SU-DHL-6 (cell line): ENCODE data around the gene DMC1.

ENCODE experiments used
- H2AFZ ChIP-seq: fragments of 200-600 bp; sonication (generic); 2 replicates; pipeline ENCODE4 v1.6.1; 2014; ENCODE audit warnings: low read depth, mild to moderate bottlenecking, moderate library complexity, mixed read lengths, antibody characterized with exemption, low read length; ENCODE audit not compliant: severe bottlenecking
- H3F3A ChIP-seq: fragments of 200-600 bp; shearing (Covaris generic); 2 replicates; pipeline ENCODE4 v1.6.0; 2016; ENCODE audit warnings: antibody characterized with exemption, mild to moderate bottlenecking; ENCODE audit not compliant: insufficient read depth
- H3K27ac ChIP-seq: fragments of 200-600 bp; sonication (generic); 2 replicates; pipeline ENCODE4 v1.5.1; 2016; ENCODE audit warnings: low read depth, mild to moderate bottlenecking, low read length, moderate library complexity, mixed read lengths
- H3K27me3 ChIP-seq: fragments of 200-600 bp; sonication (generic), shearing (Covaris generic); 2 replicates; pipeline ENCODE4 v1.6.0; 2014; ENCODE audit warnings: mild to moderate bottlenecking, low read length
- H3K36me3 ChIP-seq: fragments of 200-600 bp; sonication (generic); 2 replicates; pipeline ENCODE4 v1.6.1; 2014; ENCODE audit warnings: mild to moderate bottlenecking, low read length, mixed read lengths
- H3K4me2 ChIP-seq: fragments of 300-600, 200-600 bp; shearing (Covaris generic), sonication (generic); 2 replicates; pipeline ENCODE4 v1.6.0; 2014; ENCODE audit warnings: low read length, low read depth, mild to moderate bottlenecking; ENCODE audit not compliant: poor library complexity, severe bottlenecking
- H3K4me3 ChIP-seq: fragments of 200-600 bp; sonication (generic); 2 replicates; pipeline ENCODE4 v1.5.1; 2014; ENCODE audit warnings: antibody characterized with exemption, low read length, mild to moderate bottlenecking, mixed read lengths; ENCODE audit not compliant: insufficient read depth, poor library complexity, severe bottlenecking
- H3K79me2 ChIP-seq: fragments of 200-600 bp; sonication (generic); 2 replicates; pipeline ENCODE4 v1.6.1; 2014; ENCODE audit warnings: mild to moderate bottlenecking, low read length, moderate library complexity; ENCODE audit not compliant: insufficient read depth
- H3K9ac ChIP-seq: fragments of 200-600 bp; sonication (generic); 2 replicates; pipeline ENCODE4 v1.7.0; 2014; ENCODE audit warnings: mild to moderate bottlenecking, low read length
- H3K9me2 ChIP-seq: fragments of 200-600 bp; sonication (generic); replicated peaks from 2 replicates; pipeline ENCODE4 v1.6.1; 2014; ENCODE audit warnings: low read length; ENCODE audit not compliant: insufficient read depth
- H3K9me3 ChIP-seq: fragments of 200-600 bp; sonication (generic); 2 replicates; pipeline ENCODE4 v1.6.1; 2014; ENCODE audit warnings: low read length, mixed read lengths; ENCODE audit not compliant: insufficient read depth
- H4K20me1 ChIP-seq: fragments of 200-600 bp; sonication (generic); 2 replicates; pipeline ENCODE4 v1.6.1; 2014; ENCODE audit warnings: low read depth, mild to moderate bottlenecking, antibody characterized with exemption, low read length, moderate library complexity, mixed read lengths
- EZH2phosphoT487 ChIP-seq: fragments of 200-600 bp; sonication (generic), shearing (Covaris generic); conservative IDR thresholded peaks from 2 replicates; pipeline ENCODE4 v1.6.1; 2018; ENCODE audit warnings: mild to moderate bottlenecking, antibody characterized with exemption, low read length, moderate library complexity, mixed read lengths
- TF ChIP-seq, protein P1 (sequence below): fragments of 200-600 bp; sonication (generic); IDR thresholded peaks from one replicate; pipeline ENCODE4 v1.5.1; 2017; ENCODE audit warnings: antibody characterized with exemption, mild to moderate bottlenecking, low read length, moderate library complexity; ENCODE audit not compliant: insufficient read depth, poor library complexity, severe bottlenecking

Gene DMC1

DNA sequence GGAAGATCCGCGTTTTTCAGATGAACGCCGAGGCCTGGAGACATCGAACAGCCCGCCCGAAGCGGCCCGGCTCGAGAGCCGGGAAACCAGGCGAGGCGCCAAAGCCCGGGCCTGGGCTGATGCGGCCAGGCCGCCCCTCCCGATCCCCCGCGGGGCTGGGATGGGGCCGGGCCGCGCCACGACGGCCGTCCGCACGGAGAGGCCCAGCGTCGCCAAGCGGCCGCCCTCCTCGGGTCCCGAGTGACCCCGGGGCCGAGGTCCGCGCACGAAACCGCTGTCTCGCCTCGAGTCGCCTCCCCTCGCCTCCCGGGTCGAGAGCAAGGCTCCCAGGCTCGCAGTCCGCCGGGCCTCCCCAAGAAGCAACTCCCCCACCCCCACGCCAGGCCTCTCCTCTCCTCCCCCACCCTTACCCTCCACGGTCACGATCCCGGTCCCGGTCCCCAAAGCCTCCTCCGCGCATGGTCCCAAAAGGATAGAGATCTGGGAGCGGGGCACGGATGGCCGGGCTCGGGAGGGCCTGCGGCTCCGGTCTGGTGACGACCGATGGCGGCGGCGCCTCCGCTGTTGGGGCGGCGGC lies 64.4 kb downstream of the DMC1 start:
- Histone ChIP-seq H3F3A (peaks cover 13% of the 10 kb centered on the region; the same call in 1 of the 2 replicates), H4K20me1 (peaks cover 36% of the 10 kb centered on the region), H3K4me2 (peak overlapping the region; percentile 97), H3K4me3 (peak overlapping the region; percentile 85), H2AFZ (no peak overlapping the region), H3K36me3 (peaks cover 27% of the 10 kb centered on the region), H3K27me3 (no peaks in the 10 kb centered on the region), H3K9ac (peak overlapping the region; percentile 94), H3K9me3 (no peaks in the 10 kb centered on the region), H3K79me2 (peaks cover 55% of the 10 kb centered on the region), H3K9me2 (no peaks in the 10 kb centered on the region), H3K27ac (peak overlapping the region; percentile 87)
- TF ChIP-seq, protein P1, sequence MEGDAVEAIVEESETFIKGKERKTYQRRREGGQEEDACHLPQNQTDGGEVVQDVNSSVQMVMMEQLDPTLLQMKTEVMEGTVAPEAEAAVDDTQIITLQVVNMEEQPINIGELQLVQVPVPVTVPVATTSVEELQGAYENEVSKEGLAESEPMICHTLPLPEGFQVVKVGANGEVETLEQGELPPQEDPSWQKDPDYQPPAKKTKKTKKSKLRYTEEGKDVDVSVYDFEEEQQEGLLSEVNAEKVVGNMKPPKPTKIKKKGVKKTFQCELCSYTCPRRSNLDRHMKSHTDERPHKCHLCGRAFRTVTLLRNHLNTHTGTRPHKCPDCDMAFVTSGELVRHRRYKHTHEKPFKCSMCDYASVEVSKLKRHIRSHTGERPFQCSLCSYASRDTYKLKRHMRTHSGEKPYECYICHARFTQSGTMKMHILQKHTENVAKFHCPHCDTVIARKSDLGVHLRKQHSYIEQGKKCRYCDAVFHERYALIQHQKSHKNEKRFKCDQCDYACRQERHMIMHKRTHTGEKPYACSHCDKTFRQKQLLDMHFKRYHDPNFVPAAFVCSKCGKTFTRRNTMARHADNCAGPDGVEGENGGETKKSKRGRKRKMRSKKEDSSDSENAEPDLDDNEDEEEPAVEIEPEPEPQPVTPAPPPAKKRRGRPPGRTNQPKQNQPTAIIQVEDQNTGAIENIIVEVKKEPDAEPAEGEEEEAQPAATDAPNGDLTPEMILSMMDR: no peak
- TF ChIP-seq EZH2phosphoT487: no peak

DNA sequence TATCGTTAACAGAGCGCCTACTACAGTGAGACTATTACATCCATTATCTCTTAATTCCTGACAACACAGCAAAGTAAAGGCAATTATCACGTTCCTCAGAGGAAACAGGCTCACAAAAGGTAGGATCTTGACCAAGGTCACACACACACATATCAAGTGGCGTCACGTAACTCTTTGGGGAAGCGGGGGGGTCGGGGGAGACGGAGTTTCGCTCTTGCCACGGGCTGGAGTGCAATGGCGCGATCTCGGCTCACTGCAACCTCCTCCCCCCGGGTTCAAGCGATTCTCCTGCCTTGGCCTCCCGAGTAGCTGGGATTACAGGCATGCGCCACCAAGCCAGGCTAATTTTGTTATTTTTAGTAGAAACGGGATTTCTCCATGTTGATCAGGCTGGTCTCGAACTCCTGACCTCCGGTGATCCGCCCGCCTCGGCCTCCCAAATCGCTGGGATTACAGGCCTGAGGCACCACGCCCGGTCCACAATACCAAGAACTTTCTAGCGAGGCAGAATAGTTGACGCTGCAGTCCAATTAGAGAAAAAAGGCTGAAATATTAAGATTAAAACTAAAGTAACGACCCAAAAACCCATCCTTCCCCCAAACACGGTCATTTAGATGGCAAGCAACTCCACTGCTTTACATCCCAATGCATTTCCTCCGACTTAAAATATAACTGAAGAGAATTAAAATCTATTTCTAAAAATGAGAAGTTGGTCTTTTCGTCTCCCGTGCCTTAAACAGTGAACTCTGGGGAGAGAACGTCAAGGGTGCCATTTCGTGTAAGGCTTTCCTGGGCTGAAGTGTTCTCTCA lies 65.0 kb downstream of the DMC1 start:
- peaks cover 31% of the 10 kb centered on the region for H3K36me3 ChIP-seq
- H3K9me3 ChIP-seq: no peaks in the 10 kb centered on the region
- H3K79me2 ChIP-seq: peaks cover 59% of the 10 kb centered on the region
- H3K27ac ChIP-seq: peak overlapping the region; percentile 87
- H3K9me2 ChIP-seq: no peaks in the 10 kb centered on the region
- H3F3A ChIP-seq: peaks cover 13% of the 10 kb centered on the region; the same call in 1 of the 2 replicates
- H3K9ac ChIP-seq: peak overlapping the region; percentile 94
- TF ChIP-seq, protein P1: no peak
- TF ChIP-seq EZH2phosphoT487: no peak
- H3K4me2 ChIP-seq: peak overlapping the region; percentile 97
- no peaks in the 10 kb centered on the region for H3K27me3 ChIP-seq
- no peak overlapping the region for H2AFZ ChIP-seq
- H4K20me1 ChIP-seq: peaks cover 36% of the 10 kb centered on the region
- H3K4me3 ChIP-seq: peak overlapping the region; percentile 85

DNA sequence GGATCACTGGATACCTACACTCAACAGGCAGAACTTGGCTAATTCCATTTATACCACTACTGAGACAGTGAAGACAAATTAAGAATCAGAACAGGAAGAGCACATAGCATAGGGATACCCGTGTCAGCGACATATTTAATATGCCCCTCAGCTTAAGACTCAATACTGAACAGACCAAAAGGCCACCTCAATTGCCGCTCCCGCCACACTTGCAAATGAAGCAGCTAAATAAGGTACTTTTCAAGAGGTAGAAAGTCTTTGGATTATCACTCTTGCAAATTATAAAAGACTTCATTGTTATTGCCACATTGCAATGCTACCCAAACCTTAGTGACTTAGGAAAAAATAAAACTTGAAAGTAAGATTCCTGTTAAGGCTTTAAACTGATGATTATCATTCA lies 67.0 kb downstream of the DMC1 start:
- peaks cover 77% of the 10 kb centered on the region for H3K79me2 ChIP-seq
- H3K9me2 ChIP-seq: no peaks in the 10 kb centered on the region
- no peaks in the 10 kb centered on the region for H3K27me3 ChIP-seq
- peak overlapping the region; percentile 94; the same call in 1 of the 2 replicates for H3K9ac ChIP-seq
- no peak overlapping the region for H3K4me3 ChIP-seq
- peaks cover 44% of the 10 kb centered on the region for H4K20me1 ChIP-seq
- no peak overlapping the region for H2AFZ ChIP-seq
- TF ChIP-seq, protein P1: no peak
- no peak for TF ChIP-seq EZH2phosphoT487
- H3K4me2 ChIP-seq: peak overlapping the region; percentile 97
- H3F3A ChIP-seq: peaks cover 15% of the 10 kb centered on the region; the same call in 1 of the 2 replicates
- H3K27ac ChIP-seq: no peak overlapping the region
- H3K9me3 ChIP-seq: no peaks in the 10 kb centered on the region
- H3K36me3 ChIP-seq: peaks cover 48% of the 10 kb centered on the region
